ENCODE data around the gene SLC39A11.

- TF ChIP-seq POLR2AphosphoS5 (IDR thresholded peaks at IDR 0.05) (no peak), CTCF (IDR thresholded peaks at IDR 0.05) (no peak), POLR2A (IDR thresholded peaks at IDR 0.05) (no peak), EP300 (IDR thresholded peaks at IDR 0.05) (no peak)
Observed at GRCh38 chr17:72804949-72805707, 287.4 kb downstream of the SLC39A11 start.

All from upper lobe of left lung (tissue), 4 donors.